Bone marrow (tissue), 2 donors: ENCODE results near the gene TRIM15.

ENCODE experiments used
- DNase-seq, 2 donors: peaks; one replicate each; lab custom pipeline; 2025; lab: John Stamatoyannopoulos, UW

The TRIM15 gene

DNA sequence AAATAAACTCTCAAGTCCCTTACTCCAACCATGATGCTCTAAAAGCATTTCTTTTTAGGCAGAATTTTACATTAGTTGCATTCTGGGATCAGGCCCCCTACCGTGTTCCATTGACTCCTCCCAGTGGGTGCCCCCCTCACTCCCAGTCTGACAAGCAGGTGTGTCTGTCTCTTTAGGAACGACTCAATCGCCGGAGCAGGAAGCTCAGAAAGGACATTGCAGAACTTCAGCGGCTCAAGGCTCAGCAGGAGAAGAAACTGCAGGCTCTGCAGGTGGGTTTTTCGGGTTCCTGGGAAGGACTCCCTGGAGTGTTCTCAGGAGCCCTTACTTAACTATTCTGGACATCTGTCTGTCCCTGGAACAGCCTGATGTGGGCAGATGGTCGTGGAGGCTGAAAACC lies 17.5 kb upstream of the TRIM15 start:
- DNase-seq, result no peak

- DNase-seq, result no peak
Observed at GRCh38 chr6:30147096-30147495, 16.2 kb upstream of the TRIM15 start.

DNA sequence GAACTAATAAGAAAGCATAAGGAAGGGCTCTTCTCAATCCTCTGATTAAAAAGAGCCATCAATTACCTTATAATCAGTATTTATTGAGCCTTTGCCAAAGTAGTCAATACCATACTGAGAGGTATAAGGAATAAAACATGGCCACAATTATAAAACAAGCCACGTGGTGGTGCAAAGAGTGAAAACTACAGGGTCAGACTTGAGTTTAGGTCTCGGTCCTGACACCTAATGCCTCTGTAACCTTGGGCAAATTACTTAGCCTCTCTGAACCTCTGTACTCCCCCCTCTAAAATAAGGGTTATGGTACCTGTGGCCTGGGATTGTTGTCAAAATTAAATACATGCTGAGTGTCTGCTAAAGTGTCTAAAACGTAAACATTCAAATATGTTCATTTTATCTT lies 14.1 kb upstream of the TRIM15 start:
- DNase-seq, result no peak

GRCh38 chr6:30149858-30150550 lies 13.3 kb upstream of the TRIM15 start:
- no peak for DNase-seq

DNA sequence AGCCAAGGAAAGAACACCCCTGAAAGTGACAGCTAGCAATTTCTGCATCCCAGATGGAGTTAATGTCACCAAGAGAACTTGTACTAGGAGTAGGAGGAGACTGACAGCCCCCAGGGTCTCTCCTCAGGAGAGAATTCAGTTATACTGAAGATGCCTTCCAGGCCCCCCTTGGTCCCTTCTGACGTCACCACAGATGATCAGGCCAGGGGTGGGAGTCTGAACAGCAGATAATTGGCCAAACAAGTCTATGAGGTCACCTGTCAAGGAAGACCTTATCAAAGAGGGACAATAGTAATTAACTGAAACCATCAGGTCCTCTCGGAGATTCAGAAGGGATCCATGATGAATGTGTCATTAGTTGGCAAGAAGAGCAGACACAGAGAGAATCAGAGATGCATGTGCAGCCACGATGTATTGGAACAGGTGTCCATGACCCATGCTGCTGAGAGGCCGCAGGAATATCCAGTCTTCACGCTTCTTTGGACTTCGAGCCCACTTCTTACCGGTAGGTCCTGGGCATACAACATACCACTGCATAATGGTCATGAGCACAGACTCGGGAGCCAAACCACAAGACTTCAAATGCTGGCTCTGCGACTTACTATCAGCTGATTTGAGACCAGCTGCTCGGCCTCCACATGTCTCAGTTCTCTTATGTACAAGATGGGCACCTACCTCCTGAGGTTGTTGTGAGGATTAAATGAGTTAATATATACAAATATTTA lies 12.5 kb upstream of the TRIM15 start:
- no peak for DNase-seq

GRCh38 chr6:30151580-30151979 lies 11.8 kb upstream of the TRIM15 start:
- DNase-seq, result no peak

- DNase-seq, result no peak
Observed at GRCh38 chr6:30152016-30152673, 11.2 kb upstream of the TRIM15 start.

DNA sequence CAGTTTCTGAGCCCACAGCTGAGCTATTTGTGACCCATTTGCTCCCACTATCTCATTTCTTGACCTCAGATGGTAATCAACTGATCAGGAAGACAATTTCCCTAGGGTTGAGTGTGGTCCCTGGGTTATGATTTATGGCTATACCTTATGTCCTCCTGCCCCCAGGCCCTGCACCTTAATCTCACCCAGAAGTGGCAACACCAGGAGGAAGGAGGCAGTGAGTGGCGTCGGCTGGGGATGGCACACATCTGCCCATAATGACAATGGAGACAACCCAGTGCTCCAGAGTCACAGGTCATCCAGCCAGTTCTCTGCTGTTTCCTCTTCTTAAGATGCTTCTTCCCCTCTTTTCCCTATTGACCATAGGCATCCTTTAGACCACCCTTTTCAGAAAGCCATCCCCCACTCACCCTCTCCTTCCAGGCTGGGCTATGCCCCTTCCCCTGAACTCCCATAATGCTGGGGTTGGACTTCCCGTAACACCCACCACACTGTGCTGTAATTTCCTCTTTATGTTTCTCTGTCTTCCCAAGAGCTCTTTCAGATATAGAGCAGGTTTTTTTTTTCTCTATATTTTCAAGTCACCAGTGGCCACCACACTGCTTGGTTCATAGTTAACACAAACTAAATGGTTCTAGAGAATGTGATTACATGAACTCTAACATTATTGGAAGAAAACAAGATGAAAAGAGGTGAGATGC lies 10.3 kb upstream of the TRIM15 start:
- DNase-seq, result no peak

DNA sequence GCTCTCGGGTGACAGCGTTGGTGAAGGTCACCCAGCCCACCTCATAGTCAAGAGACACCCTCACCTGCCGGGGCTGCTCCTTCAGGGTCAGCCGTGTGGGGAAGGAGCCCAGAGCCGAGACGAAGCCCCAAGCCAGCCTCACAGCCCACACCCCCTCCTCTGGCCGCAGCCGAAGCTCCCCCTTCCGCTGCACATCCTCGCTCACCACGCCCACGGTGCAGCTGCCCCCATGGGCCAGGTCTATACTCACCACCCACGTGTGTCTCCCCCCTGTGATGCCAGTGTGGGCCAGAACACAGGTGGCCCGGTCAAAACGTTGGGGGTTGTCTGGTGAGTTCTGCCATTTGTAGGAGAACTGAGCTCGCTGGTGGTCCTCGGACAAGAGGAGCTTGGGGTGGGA lies 9.3 kb upstream of the TRIM15 start:
- no peak for DNase-seq

GRCh38 chr6:30154709-30155519 lies 8.4 kb upstream of the TRIM15 start:
- DNase-seq, result no peak

- no peak for DNase-seq
Observed at GRCh38 chr6:30155520-30156261, 7.7 kb upstream of the TRIM15 start.

GRCh38 chr6:30156262-30156599 lies 7.1 kb upstream of the TRIM15 start:
- no peak for DNase-seq

DNA sequence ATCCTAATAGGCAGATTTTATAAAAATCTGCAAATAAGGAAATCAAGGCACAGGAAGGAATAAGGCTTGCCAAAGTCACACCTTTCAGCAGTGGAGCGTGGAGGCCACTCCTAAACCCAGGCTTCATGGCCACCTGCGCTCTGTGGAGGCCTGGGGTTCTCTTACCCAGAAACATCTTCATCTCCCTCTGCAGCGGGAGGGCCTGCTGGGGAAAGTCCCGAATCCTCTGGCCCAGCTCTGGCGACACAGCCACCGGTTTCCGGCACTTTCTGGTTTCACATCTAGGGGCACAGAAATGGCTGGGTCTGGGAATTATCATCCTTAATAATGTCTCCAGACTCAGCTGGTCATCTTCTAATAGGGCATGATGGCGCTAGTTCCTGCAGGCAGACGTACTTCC lies 6.6 kb upstream of the TRIM15 start:
- DNase-seq, result no peak

GRCh38 chr6:30157581-30157980 lies 5.8 kb upstream of the TRIM15 start:
- no peak for DNase-seq

- no peak for DNase-seq
Observed at GRCh38 chr6:30157999-30158398, 5.3 kb upstream of the TRIM15 start.

- DNase-seq, result no peak
Observed at GRCh38 chr6:30158475-30159040, 4.8 kb upstream of the TRIM15 start.

- DNase-seq, result no peak
Observed at GRCh38 chr6:30160008-30160784, 3.1 kb upstream of the TRIM15 start.

DNA sequence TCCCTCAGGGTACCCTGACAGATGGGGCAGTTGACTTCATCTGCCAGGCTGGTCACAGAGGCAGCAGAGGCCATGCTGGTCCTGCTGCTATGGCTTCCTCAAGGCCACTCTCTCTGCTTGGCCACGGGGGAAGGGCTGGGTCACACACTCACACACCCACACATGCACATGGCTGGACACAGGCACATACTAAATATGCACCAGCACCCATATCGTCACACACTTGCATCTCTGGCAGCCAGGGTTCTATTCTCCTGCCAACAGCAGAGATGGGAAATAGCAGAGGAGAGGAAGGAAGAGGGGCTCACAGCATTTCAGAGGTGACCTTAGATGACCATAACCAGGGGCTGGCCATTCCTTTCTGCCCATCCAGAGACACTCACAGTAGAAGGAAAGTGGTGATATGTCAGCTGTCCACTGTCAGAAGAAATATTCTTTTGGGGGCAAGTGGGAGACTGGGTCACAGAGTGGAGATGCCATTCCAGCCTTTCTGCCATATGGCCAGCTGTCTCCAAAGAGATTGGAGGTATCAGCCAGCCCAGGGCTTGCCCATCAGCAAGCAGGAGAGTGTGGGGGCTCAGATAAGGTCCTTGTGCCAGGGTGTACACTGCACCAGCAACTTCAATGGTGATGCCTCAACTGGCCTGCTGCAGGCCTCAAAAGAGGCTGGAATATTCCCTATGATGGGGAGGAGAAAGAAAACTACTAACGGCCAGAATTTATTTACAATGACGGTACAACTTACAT lies 2.4 kb upstream of the TRIM15 start, which contains the start of gene TRIM10:
TRIM10 (minus strand) TSS at position 427 of the 747 bp plus-strand sequence; CDS start at position 74, 353 bp downstream.
- DNase-seq, result no peak
